22Rv1 (cell line): ENCODE results near the gene TBC1D1.
A peak's percentile ranks its signal among the peaks of the same experiment; 100 is the strongest.

Source experiments
- H3K27ac ChIP-seq: fragments of 450-650 bp; 2 replicates; pipeline ENCODE4 v1.5.1; 2017
- CTCF ChIP-seq: fragments of 450-650 bp; IDR thresholded peaks from 2 replicates; pipeline ENCODE4 v1.5.1; 2017; ENCODE audit warnings: mild to moderate bottlenecking
- ZFX ChIP-seq: fragments of 450-650 bp; IDR thresholded peaks from 2 replicates; pipeline ENCODE4 v1.6.1; 2017; ENCODE audit warnings: antibody characterized with exemption, borderline replicate concordance

Gene TBC1D1

GRCh38 chr4:38024206-38024509 lies 133.3 kb downstream of the TBC1D1 start:
- TF ChIP-seq CTCF (no peak), ZFX (no peak)
- H3K27ac ChIP-seq: no peak overlapping the region

GRCh38 chr4:38025665-38026064 lies 134.8 kb downstream of the TBC1D1 start:
- H3K27ac ChIP-seq: no peak overlapping the region
- TF ChIP-seq ZFX: no peak
- no peak for TF ChIP-seq CTCF

GRCh38 chr4:38026158-38026740 lies 135.4 kb downstream of the TBC1D1 start:
- H3K27ac ChIP-seq: no peak overlapping the region
- TF ChIP-seq CTCF: no peak
- no peak for TF ChIP-seq ZFX

GRCh38 chr4:38030023-38030422 lies 139.1 kb downstream of the TBC1D1 start:
- H3K27ac ChIP-seq: no peak overlapping the region
- no peak for TF ChIP-seq ZFX
- TF ChIP-seq CTCF: no peak

GRCh38 chr4:38034986-38035882 lies 144.3 kb downstream of the TBC1D1 start:
- TF ChIP-seq CTCF (peak; percentile 81), ZFX (no peak)
- no peak overlapping the region for H3K27ac ChIP-seq

GRCh38 chr4:38036548-38036947 lies 145.7 kb downstream of the TBC1D1 start:
- no peak overlapping the region for H3K27ac ChIP-seq
- no peak for TF ChIP-seq CTCF
- no peak for TF ChIP-seq ZFX

GRCh38 chr4:38037612-38038011 lies 146.7 kb downstream of the TBC1D1 start:
- H3K27ac ChIP-seq: no peak overlapping the region
- TF ChIP-seq ZFX (no peak), CTCF (no peak)
